HG03432 (cell line): Measurements from ENCODE around the gene C20orf144.
"Not testable (repeated sequence)": the region's sequence is repeated elsewhere in the genome, so short reads cannot be mapped to it uniquely, and the experiment has no call there.

Experiments
- ATAC-seq: cut with Tn5 transposase; IDR thresholded peaks from one replicate; pipeline ENCODE4 v1.9.1; 2021; ENCODE audit warnings: mild to moderate bottlenecking, moderate library complexity; ENCODE audit not compliant: unreplicated experiment

Gene C20orf144

GRCh38 chr20:33693741-33694638, 31.9 kb downstream of the C20orf144 start:
- no peak for ATAC-seq

- no peak for ATAC-seq
Measured at GRCh38 chr20:33694639-33695012, 32.5 kb downstream of the C20orf144 start.

GRCh38 chr20:33696448-33696847, 34.3 kb downstream of the C20orf144 start:
- no peak for ATAC-seq

- no peak for ATAC-seq
Measured at GRCh38 chr20:33697129-33697528, 35.0 kb downstream of the C20orf144 start.

GRCh38 chr20:33698966-33699365, 36.8 kb downstream of the C20orf144 start:
- ATAC-seq: not testable (repeated sequence)

GRCh38 chr20:33700696-33701441, 38.7 kb downstream of the C20orf144 start:
- ATAC-seq: not testable (repeated sequence)

GRCh38 chr20:33701629-33702450, 39.7 kb downstream of the C20orf144 start:
- no peak for ATAC-seq

- no peak for ATAC-seq
Measured at GRCh38 chr20:33702861-33703260, 40.7 kb downstream of the C20orf144 start.

GRCh38 chr20:33703498-33704137, 41.5 kb downstream of the C20orf144 start:
- no peak for ATAC-seq

GRCh38 chr20:33704197-33704924, 42.2 kb downstream of the C20orf144 start:
- ATAC-seq: no peak

GRCh38 chr20:33707668-33708067, 45.5 kb downstream of the C20orf144 start:
- no peak for ATAC-seq

- ATAC-seq: no peak
Measured at GRCh38 chr20:33709398-33709797, 47.3 kb downstream of the C20orf144 start.

GRCh38 chr20:33709905-33710541, 47.9 kb downstream of the C20orf144 start:
- ATAC-seq: no peak

- no peak for ATAC-seq
Measured at GRCh38 chr20:33710681-33711445, 48.7 kb downstream of the C20orf144 start.

GRCh38 chr20:33711446-33711738, 49.3 kb downstream of the C20orf144 start:
- no peak for ATAC-seq
